GM23248 (cell line): ENCODE results near the gene TNMD. TPM values are rescaled to one million over a fixed set of nuclear protein-coding genes. Genes with fewer than 3 reads are reported as not detected.

ENCODE experiments used
- DNase-seq: peaks from one replicate; pipeline ENCODE4 v3.0.0-alpha.2; 2015
- H2AFZ ChIP-seq: fragments of 200-600 bp; sonication (generic); 2 replicates; pipeline ENCODE4 v1.6.1; 2016; ENCODE audit warnings: antibody characterized with exemption
- H3F3A ChIP-seq: fragments of 200-600 bp; sonication (generic); 2 replicates; pipeline ENCODE4 v1.6.1; 2016; ENCODE audit warnings: mild to moderate bottlenecking, antibody characterized with exemption, mixed run types; ENCODE audit not compliant: insufficient read depth
- H3K27ac ChIP-seq: fragments of 200-600 bp; sonication (generic); 2 replicates; pipeline ENCODE4 v1.5.1; 2016; ENCODE audit warnings: mild to moderate bottlenecking
- H3K27me3 ChIP-seq: fragments of 200-600 bp; sonication (generic); replicated peaks from 2 replicates; pipeline ENCODE4 v1.6.1; 2016; ENCODE audit warnings: mild to moderate bottlenecking; ENCODE audit not compliant: insufficient read depth
- H3K36me3 ChIP-seq: fragments of 200-600 bp; sonication (generic); 2 replicates; pipeline ENCODE4 v1.6.1; 2016; ENCODE audit warnings: low read depth, mild to moderate bottlenecking
- H3K4me1 ChIP-seq: fragments of 200-600 bp; sonication (generic); 2 replicates; pipeline ENCODE4 v1.6.1; 2016; ENCODE audit warnings: mild to moderate bottlenecking; ENCODE audit not compliant: insufficient read depth
- H3K4me2 ChIP-seq: fragments of 200-600 bp; sonication (generic); one replicate; pipeline ENCODE4 v1.6.1; 2016; ENCODE audit warnings: mild to moderate bottlenecking; ENCODE audit not compliant: unreplicated experiment
- H3K4me3 ChIP-seq: fragments of 200-600 bp; sonication (generic); 2 replicates; pipeline ENCODE4 v1.5.1; 2016; ENCODE audit warnings: mild to moderate bottlenecking
- H3K79me2 ChIP-seq: fragments of 200-600 bp; sonication (generic); 2 replicates; pipeline ENCODE4 v1.6.1; 2016; ENCODE audit warnings: mild to moderate bottlenecking; ENCODE audit not compliant: insufficient read depth
- H3K9ac ChIP-seq: fragments of 200-600 bp; sonication (generic); 2 replicates; pipeline ENCODE4 v1.6.1; 2016; ENCODE audit warnings: mild to moderate bottlenecking
- H3K9me2 ChIP-seq: fragments of 200-600 bp; sonication (generic); 2 replicates; pipeline ENCODE4 v1.6.1; 2016; ENCODE audit warnings: mixed run types, mild to moderate bottlenecking, moderate library complexity; ENCODE audit not compliant: insufficient read depth
- H3K9me3 ChIP-seq: fragments of 200-600 bp; sonication (generic); one replicate; pipeline ENCODE4 v1.6.1; 2017; ENCODE audit warnings: low read depth
- H4K20me1 ChIP-seq: fragments of 200-600 bp; sonication (generic); 2 replicates; pipeline ENCODE4 v1.6.0; 2016; ENCODE audit not compliant: insufficient read depth
- EZH2 ChIP-seq: fragments of 200-600 bp; sonication (generic); IDR thresholded peaks from 2 replicates; pipeline ENCODE4 v1.6.1; 2018; ENCODE audit warnings: antibody characterized with exemption, mild to moderate bottlenecking; ENCODE audit not compliant: insufficient read depth, poor library complexity, severe bottlenecking
- EZH2phosphoT487 ChIP-seq: fragments of 200-600 bp; sonication (generic); IDR thresholded peaks from 2 replicates; pipeline ENCODE4 v1.6.1; 2018; ENCODE audit warnings: antibody characterized with exemption, moderate library complexity, mild to moderate bottlenecking, low read depth; ENCODE audit not compliant: insufficient read depth
- WGBS, 2 experiments: methylation state at CpG; one replicate each; pipeline ENCODE4 v1.1.6; 2015 to 2017; ENCODE audit warnings: low lambda C conversion rate in 2 of 2, low coverage in 1 of 2; ENCODE audit errors: missing lambda C conversion rate in 2 of 2; 5-methylcytosine and 5-hydroxymethylcytosine counted together
- in situ Hi-C: fragments of 300-500 bp; cut with MboI; formaldehyde crosslinking; loops from 2 replicates; pipeline ENCODE4 v1.15.0; 2020
- polyA plus RNA-seq: library from polyadenylated mRNA; unstranded; fragments of >200 nt; fragmentation: Nextera tagmentation; extraction: Ambion mirVana; gene quantifications from 2 replicates; pipeline ENCODE4 v1.2.1, GENCODE V29; 2016
- total RNA-seq: library from RNA; depleted of rRNA; stranded (reverse); fragments of >200 nt; shearing (Covaris generic); gene quantifications from 2 replicates; pipeline ENCODE4 v1.2.3, GENCODE V29; 2014; rRNA removed

Gene TNMD
- total and polyA plus RNA-seq, 2 experiments from 2014 or later, result not detected

GRCh38 chrX:100645106-100645505, 60.4 kb downstream of the TNMD start:
- Histone ChIP-seq H3K27ac (peak overlapping the region; percentile 84), H3K4me3 (peak overlapping the region; percentile 74), H3K9ac (peak overlapping the region; percentile 85), H2AFZ (peak overlapping the region; percentile 62; the same call in 1 of the 2 replicates), H3K36me3 (no peaks in the 10 kb centered on the region), H3F3A (peaks cover 52% of the 10 kb centered on the region), H4K20me1 (no peaks in the 10 kb centered on the region), H3K9me2 (no peaks in the 10 kb centered on the region), H3K4me2 (peak overlapping the region; percentile 88), H3K79me2 (0 out of 2 replicates have a peak, but pooled peaks cover 19% of the 10 kb centered on the region), H3K27me3 (no peaks in the 10 kb centered on the region), H3K4me1 (peaks cover 49% of the 10 kb centered on the region), H3K9me3 (no peaks in the 10 kb centered on the region)
- TF ChIP-seq EZH2 (no peak), EZH2phosphoT487 (no peak)
- 32 to 36% methylated on average over 4 of the region's 4 CpGs for whole genome bisulfite sequencing, 2 experiments
- in situ Hi-C loops, result no loop called here
- DNase-seq, result peak; percentile 55

- TF ChIP-seq EZH2 (no peak), EZH2phosphoT487 (no peak)
Measured at GRCh38 chrX:100647095-100647494, 62.4 kb downstream of the TNMD start.

GRCh38 chrX:100647739-100648138, 63.0 kb downstream of the TNMD start:
- DNase-seq, result peak; percentile 20
- H3K4me3 ChIP-seq, result no peak overlapping the region; the same call in 1 of the 2 replicates
- 49 to 61% methylated on average over 2 of the region's 2 CpGs for WGBS, 2 experiments

More at GRCh38 chrX:100647095-100647494, 62.4 kb downstream of the TNMD start:
- Histone ChIP-seq H3K79me2 (0 out of 2 replicates have a peak, but pooled peaks cover 19% of the 10 kb centered on the region), H3K36me3 (no peaks in the 10 kb centered on the region), H3K27ac (peak overlapping the region; percentile 100), H3K27me3 (no peaks in the 10 kb centered on the region), H3K4me3 (peak overlapping the region; percentile 18; the same call in 1 of the 2 replicates), H4K20me1 (no peaks in the 10 kb centered on the region), H3K9me3 (no peaks in the 10 kb centered on the region), H3F3A (peaks cover 56% of the 10 kb centered on the region), H3K4me1 (peaks cover 54% of the 10 kb centered on the region), H2AFZ (no peak overlapping the region), H3K9ac (peak overlapping the region; percentile 89), H3K4me2 (no peak overlapping the region), H3K9me2 (no peaks in the 10 kb centered on the region)
- in situ Hi-C loops, result no loop called here
- peak; percentile 48 for DNase-seq
- WGBS, 2 experiments, result 0% methylated on average over 1 of the region's 1 CpG; no CpG with 5 or more reads in 1 of the 2 experiments

GRCh38 chrX:100648458-100649417, 64.0 kb downstream of the TNMD start:
- peaks cover 48% of the 10 kb centered on the region for H3K4me1 ChIP-seq
- H3F3A ChIP-seq, result peaks cover 51% of the 10 kb centered on the region
- peak; percentile 79 for DNase-seq
- peak overlapping the region; percentile 100 for H3K27ac ChIP-seq
- H3K4me2 ChIP-seq, result peak overlapping the region; percentile 82
- WGBS, 2 experiments, result 5 to 9% methylated on average over 6 to 8 of the region's 8 CpGs
- 0 out of 2 replicates have a peak, but pooled peaks cover 19% of the 10 kb centered on the region for H3K79me2 ChIP-seq
- H3K36me3 ChIP-seq, result no peaks in the 10 kb centered on the region
- peak overlapping the region; percentile 67 for H3K4me3 ChIP-seq
- peak overlapping the region; percentile 89 for H3K9ac ChIP-seq
- H4K20me1 ChIP-seq, result no peaks in the 10 kb centered on the region
- H3K9me3 ChIP-seq, result no peaks in the 10 kb centered on the region
- in situ Hi-C loops, result no loop called here
- H2AFZ ChIP-seq, result peak overlapping the region; percentile 58
- TF ChIP-seq EZH2phosphoT487 (no peak), EZH2 (no peak)
- no peaks in the 10 kb centered on the region for H3K9me2 ChIP-seq
- H3K27me3 ChIP-seq, result no peaks in the 10 kb centered on the region

More at GRCh38 chrX:100647739-100648138, 63.0 kb downstream of the TNMD start:
- Histone ChIP-seq H3K36me3 (no peaks in the 10 kb centered on the region), H3F3A (peaks cover 56% of the 10 kb centered on the region), H3K9me3 (no peaks in the 10 kb centered on the region), H3K4me2 (peak overlapping the region; percentile 82), H4K20me1 (no peaks in the 10 kb centered on the region), H3K27me3 (no peaks in the 10 kb centered on the region), H3K9ac (peak overlapping the region; percentile 89), H3K79me2 (0 out of 2 replicates have a peak, but pooled peaks cover 19% of the 10 kb centered on the region), H3K27ac (peak overlapping the region; percentile 100), H3K9me2 (no peaks in the 10 kb centered on the region), H2AFZ (no peak overlapping the region), H3K4me1 (peaks cover 54% of the 10 kb centered on the region)
- in situ Hi-C loops, result no loop called here
- TF ChIP-seq EZH2 (no peak), EZH2phosphoT487 (no peak)

Other genes with a start within 250 kb of the TNMD start
- 0.51 and 0.54 TPM in 2 replicates for gene PCDH19, start 174.7 kb upstream of the TNMD start, total RNA-seq
- 0.05 and 0.16 TPM in 2 replicates for gene PCDH19, start 174.7 kb upstream of the TNMD start, polyA plus RNA-seq
- 24.3 and 29.3 TPM in 2 replicates for gene TSPAN6, start 51.9 kb downstream of the TNMD start, total RNA-seq
- 36.5 and 37.8 TPM in 2 replicates for gene TSPAN6, start 51.9 kb downstream of the TNMD start, polyA plus RNA-seq
- gene SRPX2, start 59.3 kb downstream of the TNMD start, total RNA-seq, result 36.5 and 36.7 TPM in 2 replicates
- 40.3 and 40.4 TPM in 2 replicates for gene SRPX2, start 59.3 kb downstream of the TNMD start, polyA plus RNA-seq
- gene SYTL4, start 147.2 kb downstream of the TNMD start, total RNA-seq, result 3.2 and 4.6 TPM in 2 replicates
- 1.6 and 2.5 TPM in 2 replicates for gene SYTL4, start 147.2 kb downstream of the TNMD start, polyA plus RNA-seq
- gene CSTF2, start 235.5 kb downstream of the TNMD start, total RNA-seq, result 11.8 and 12.3 TPM in 2 replicates
- 15.3 and 15.7 TPM in 2 replicates for gene CSTF2, start 235.5 kb downstream of the TNMD start, polyA plus RNA-seq